ENCODE data around the gene RGS12.

RGS12 gene

GRCh38 chr4:3292571-3293400, at the start of gene RGS12:
Gene RGS12 (plus strand): TSS chr4:3293021. CDS start chr4:3316171, 23,150 bp downstream.
- DNase-seq = peak; percentile 57

GRCh38 chr4:3243136-3243780, 49.6 kb upstream of the RGS12 start:
- peak; percentile 48 for DNase-seq

- DNase-seq = no peak
Measured at GRCh38 chr4:3244002-3244401, 48.8 kb upstream of the RGS12 start.

GRCh38 chr4:3244747-3245146, 48.1 kb upstream of the RGS12 start:
- no peak for DNase-seq

- no peak for DNase-seq
Measured at GRCh38 chr4:3245676-3246075, 47.1 kb upstream of the RGS12 start.

- no peak for DNase-seq
Measured at GRCh38 chr4:3246458-3247398, 46.1 kb upstream of the RGS12 start.

- no peak for DNase-seq
Measured at GRCh38 chr4:3247399-3248177, 45.2 kb upstream of the RGS12 start.

GRCh38 chr4:3248178-3248480, 44.7 kb upstream of the RGS12 start:
- DNase-seq = no peak

- DNase-seq = no peak
Measured at GRCh38 chr4:3248811-3249661, 43.8 kb upstream of the RGS12 start, which contains the start of gene MSANTD1. Gene MSANTD1 (plus strand): TSS chr4:3249159. CDS start chr4:3249223, 64 bp downstream.

GRCh38 chr4:3249711-3250437, 42.9 kb upstream of the RGS12 start:
- DNase-seq = no peak

GRCh38 chr4:3250438-3250955, 42.3 kb upstream of the RGS12 start:
- peak; percentile 38 for DNase-seq

- no peak for DNase-seq
Measured at GRCh38 chr4:3250956-3251690, 41.7 kb upstream of the RGS12 start.

- no peak for DNase-seq
Measured at GRCh38 chr4:3251691-3252479, 40.9 kb upstream of the RGS12 start.

GRCh38 chr4:3252480-3252828, 40.4 kb upstream of the RGS12 start:
- DNase-seq = no peak

- DNase-seq = no peak
Measured at GRCh38 chr4:3252831-3253641, 39.8 kb upstream of the RGS12 start.

- no peak for DNase-seq
Measured at GRCh38 chr4:3253808-3254207, 39.0 kb upstream of the RGS12 start.

GRCh38 chr4:3254302-3255131, 38.3 kb upstream of the RGS12 start:
- DNase-seq = no peak

Data from NCI-H510A treated with DMSO at 0.1 percent for 48 hours (cell line).